Gastrocnemius medialis (tissue), 4 donors: ENCODE measurements around the gene FBXL17. TPM values are rescaled to one million over a fixed set of nuclear protein-coding genes. Genes with fewer than 3 reads are reported as not detected.

ENCODE experiments used
- ATAC-seq, 2 donors: fragments of 150-250 bp; one replicate each; pipeline ENCODE4 v1.9.1; 2016
- DNase-seq, 2 donors: peaks; one replicate each; pipeline ENCODE4 v3.0.0-alpha.2; 2019
- H3K27ac ChIP-seq, 4 donors: fragments of 200-600 bp; sonication (generic); 1 replicate in 1 of 4; 2 replicates in 3 of 4; pipeline ENCODE4 v1.5.1; 2016 to 2018; ENCODE audit warnings: mild to moderate bottlenecking in 2 of 4, moderate library complexity in 1 of 4
- H3K27me3 ChIP-seq, 3 donors: fragments of 200-600 bp; sonication (generic) in 2 of 3; 1 replicate in 1 of 3; 2 replicates in 2 of 3; pipeline versions ENCODE4 v1.5.1 to v1.6.0; 2016 to 2019; ENCODE audit warnings: mild to moderate bottlenecking in 1 of 3, moderate library complexity in 1 of 3
- H3K36me3 ChIP-seq, 2 donors: fragments of 200-600 bp; sonication (generic) in 1 of 2; one replicate each; pipeline ENCODE4 v1.5.1; 2017 to 2018
- H3K4me1 ChIP-seq, 2 donors: fragments of 200-600 bp; sonication (generic) in 1 of 2; one replicate each; pipeline ENCODE4 v1.5.1; 2016 to 2017; ENCODE audit warnings: mild to moderate bottlenecking in 2 of 2
- H3K4me3 ChIP-seq, 4 donors: fragments of 200-600 bp; sonication (generic) in 3 of 4; 1 replicate in 1 of 4; 2 replicates in 3 of 4; pipeline ENCODE4 v1.5.1; 2016 to 2019; ENCODE audit warnings: mild to moderate bottlenecking in 2 of 4
- H3K9me3 ChIP-seq, 3 donors: fragments of 200-600 bp; sonication (generic) in 2 of 3; 1 replicate in 1 of 3; 2 replicates in 2 of 3; pipeline ENCODE4 v1.5.1; 2016 to 2019
- POLR2A ChIP-seq, 2 donors: fragments of 450-650 bp; IDR thresholded peaks; one replicate each; pipeline ENCODE4 v1.6.1; 2017; ENCODE audit warnings: antibody characterized with exemption in 2 of 2, mild to moderate bottlenecking in 2 of 2, moderate library complexity in 2 of 2
- in situ Hi-C, 4 donors: fragments of 200-750 bp; cut with MboI; loops; one replicate each; pipeline versions ENCODE4 v1.15.0 to v1.8.0; 2017; ENCODE audit warnings: low sequenced_read_pairs in 4 of 4
- intact Hi-C: fragments of 100-400 bp; cut with DNase I; formaldehyde crosslinking; loops from one replicate; pipeline ENCODE4 v1.15.1; 2023; ENCODE audit warnings: low total_unique reads
- total RNA-seq, 4 donors: library from RNA; depleted of rRNA; stranded (reverse); fragments of >200 nt; gene quantifications; one replicate each; pipeline versions ENCODE4 v1.1.0 to v1.2.3, GENCODE V29; 2016
- TF ChIP-seq, protein P1 (sequence below), 5 experiments: fragments of 450-650 bp in 3 of 5; fragments of 200-600 bp in 2 of 5; sonication (generic) in 2 of 5; IDR thresholded peaks in 4 of 5; conservative IDR thresholded peaks in 1 of 5; 1 replicate in 4 of 5; 2 replicates in 1 of 5; pipeline ENCODE4 v1.5.1; 2016 to 2019; ENCODE audit warnings: antibody characterized with exemption in 5 of 5, mild to moderate bottlenecking in 3 of 5, moderate library complexity in 3 of 5

Gene FBXL17
- total RNA-seq, 4 donors from 2014 or later: 23.3 to 33.4 (median 26.9) TPM

DNA sequence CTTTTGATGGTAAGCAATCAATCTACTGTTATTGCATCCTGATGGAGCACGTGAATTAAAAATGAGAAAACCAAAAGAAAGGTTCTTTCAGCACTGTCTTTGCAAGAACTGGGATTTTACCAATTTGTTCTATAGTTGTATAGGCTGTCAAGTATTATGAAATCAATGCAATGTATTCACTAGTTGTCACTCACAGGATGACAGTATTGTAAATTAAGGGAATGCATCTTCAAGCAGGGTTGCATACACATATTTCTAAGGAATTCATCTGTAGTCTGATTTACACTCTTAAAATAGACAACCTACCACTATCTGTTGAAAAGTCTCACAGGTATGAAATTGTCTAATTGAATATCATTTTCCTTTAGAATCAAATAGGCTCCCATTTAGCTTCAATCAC is 252.8 kb downstream of the FBXL17 start:
- in situ Hi-C loops: loop anchor here in 1 of 4 donors (25.0 kb wide), 1 partner anchor 208 kb away; no protein-coding TSS in a partner anchor
- DNase-seq (no peak), ATAC-seq (no peak)
- Histone ChIP-seq H3K9me3 (no peaks in the 10 kb centered on the region), H3K36me3 (no peaks in the 10 kb centered on the region), H3K27ac (no peak overlapping the region), H3K4me3 (no peak overlapping the region), H3K4me1 (no peaks in the 10 kb centered on the region), H3K27me3 (no peaks in the 10 kb centered on the region)
- intact Hi-C loops: no loop called here
- no peak for TF ChIP-seq POLR2A (IDR thresholded peaks at IDR 0.05)
- TF ChIP-seq, protein P1, sequence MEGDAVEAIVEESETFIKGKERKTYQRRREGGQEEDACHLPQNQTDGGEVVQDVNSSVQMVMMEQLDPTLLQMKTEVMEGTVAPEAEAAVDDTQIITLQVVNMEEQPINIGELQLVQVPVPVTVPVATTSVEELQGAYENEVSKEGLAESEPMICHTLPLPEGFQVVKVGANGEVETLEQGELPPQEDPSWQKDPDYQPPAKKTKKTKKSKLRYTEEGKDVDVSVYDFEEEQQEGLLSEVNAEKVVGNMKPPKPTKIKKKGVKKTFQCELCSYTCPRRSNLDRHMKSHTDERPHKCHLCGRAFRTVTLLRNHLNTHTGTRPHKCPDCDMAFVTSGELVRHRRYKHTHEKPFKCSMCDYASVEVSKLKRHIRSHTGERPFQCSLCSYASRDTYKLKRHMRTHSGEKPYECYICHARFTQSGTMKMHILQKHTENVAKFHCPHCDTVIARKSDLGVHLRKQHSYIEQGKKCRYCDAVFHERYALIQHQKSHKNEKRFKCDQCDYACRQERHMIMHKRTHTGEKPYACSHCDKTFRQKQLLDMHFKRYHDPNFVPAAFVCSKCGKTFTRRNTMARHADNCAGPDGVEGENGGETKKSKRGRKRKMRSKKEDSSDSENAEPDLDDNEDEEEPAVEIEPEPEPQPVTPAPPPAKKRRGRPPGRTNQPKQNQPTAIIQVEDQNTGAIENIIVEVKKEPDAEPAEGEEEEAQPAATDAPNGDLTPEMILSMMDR (IDR thresholded peaks at IDR 0.05 in 4 of 5, conservative IDR thresholded peaks at IDR 0.05 in 1 of 5): no peak

- DNase-seq: no peak
- no peak overlapping the region for H3K4me3 ChIP-seq
- no peaks in the 10 kb centered on the region for H3K27me3 ChIP-seq
- ATAC-seq: no peak
- H3K4me1 ChIP-seq: no peaks in the 10 kb centered on the region
- no peaks in the 10 kb centered on the region for H3K36me3 ChIP-seq
- intact Hi-C loops (no loop called here), in situ Hi-C loops (loop anchor here in 1 of 4 donors (25.0 kb wide), 1 partner anchor 211 kb away; no protein-coding TSS in a partner anchor)
- TF ChIP-seq, protein P1 (IDR thresholded peaks at IDR 0.05 in 4 of 5, conservative IDR thresholded peaks at IDR 0.05 in 1 of 5): no peak
- TF ChIP-seq POLR2A (IDR thresholded peaks at IDR 0.05): no peak
- H3K27ac ChIP-seq: no peak overlapping the region
- H3K9me3 ChIP-seq: no peaks in the 10 kb centered on the region
These were observed 256.0 kb downstream of the FBXL17 start for GRCh38 chr5:108125771-108126511.

GRCh38 chr5:108124596-108124995 is 257.3 kb downstream of the FBXL17 start:
- Histone ChIP-seq H3K9me3 (no peaks in the 10 kb centered on the region), H3K4me1 (peaks cover 0 to 3% of the 10 kb centered on the region in 2 donors), H3K27me3 (no peaks in the 10 kb centered on the region), H3K36me3 (no peaks in the 10 kb centered on the region), H3K4me3 (no peak overlapping the region), H3K27ac (no peak overlapping the region)
- intact Hi-C loops (no loop called here), in situ Hi-C loops (no loop called here)
- DNase-seq (no peak), ATAC-seq (no peak)
- TF ChIP-seq, protein P1 (IDR thresholded peaks at IDR 0.05 in 4 of 5, conservative IDR thresholded peaks at IDR 0.05 in 1 of 5): no peak
- no peak for TF ChIP-seq POLR2A (IDR thresholded peaks at IDR 0.05)

- no peaks in the 10 kb centered on the region for H3K36me3 ChIP-seq
- in situ Hi-C loops (no loop called here), intact Hi-C loops (no loop called here)
- DNase-seq (no peak), ATAC-seq (no peak)
- H3K4me1 ChIP-seq: peaks cover 0 to 11% of the 10 kb centered on the region in 2 donors
- no peaks in the 10 kb centered on the region for H3K9me3 ChIP-seq
- no peaks in the 10 kb centered on the region for H3K27me3 ChIP-seq
- no peak overlapping the region for H3K4me3 ChIP-seq
- H3K27ac ChIP-seq: no peak overlapping the region
- TF ChIP-seq, protein P1 (IDR thresholded peaks at IDR 0.05 in 4 of 5, conservative IDR thresholded peaks at IDR 0.05 in 1 of 5): no peak
- TF ChIP-seq POLR2A (IDR thresholded peaks at IDR 0.05): no peak
These were observed 259.2 kb downstream of the FBXL17 start for GRCh38 chr5:108122702-108123101.
